ENCODE results near the gene ITGA2.

GRCh38 chr5:53133020-53133419 is 143.9 kb downstream of the ITGA2 start:
- TF ChIP-seq POLR2A (IDR thresholded peaks at IDR 0.05; ENCODE audit: low read depth, low read length) (no peak), POLR2AphosphoS5 (IDR thresholded peaks at IDR 0.05; ENCODE audit: low read depth, low read length) (no peak)
